ENCODE measurements around the gene GSAP.

GSAP gene

DNA sequence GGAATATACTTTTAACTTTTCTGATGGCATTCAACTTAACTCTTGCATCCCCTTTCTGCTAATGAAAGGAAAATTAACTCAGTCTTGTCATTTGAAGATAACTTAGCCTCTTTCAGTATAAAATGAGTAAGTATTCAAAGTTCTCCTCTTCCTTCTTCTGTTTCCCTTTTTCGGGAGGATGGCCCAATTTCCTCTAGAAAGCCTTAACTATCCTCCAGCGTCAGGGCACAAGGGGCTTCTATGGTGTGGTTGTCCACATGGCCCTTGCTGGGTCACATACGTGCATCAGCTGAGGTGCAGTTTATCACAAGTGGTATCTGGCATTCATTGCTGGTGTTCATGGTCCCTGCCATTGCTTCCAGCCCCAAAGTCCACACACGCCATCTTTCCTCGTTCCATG is 17.8 kb upstream of the GSAP start:
- H3K36me3 ChIP-seq (ENCODE audit: low read depth) = no peaks in the 10 kb centered on the region
- no peaks in the 10 kb centered on the region for H3K4me1 ChIP-seq (ENCODE audit: insufficient read depth, poor library complexity, severe bottlenecking)
- DNase-seq (ENCODE audit: low spot score) = no peak

DNA sequence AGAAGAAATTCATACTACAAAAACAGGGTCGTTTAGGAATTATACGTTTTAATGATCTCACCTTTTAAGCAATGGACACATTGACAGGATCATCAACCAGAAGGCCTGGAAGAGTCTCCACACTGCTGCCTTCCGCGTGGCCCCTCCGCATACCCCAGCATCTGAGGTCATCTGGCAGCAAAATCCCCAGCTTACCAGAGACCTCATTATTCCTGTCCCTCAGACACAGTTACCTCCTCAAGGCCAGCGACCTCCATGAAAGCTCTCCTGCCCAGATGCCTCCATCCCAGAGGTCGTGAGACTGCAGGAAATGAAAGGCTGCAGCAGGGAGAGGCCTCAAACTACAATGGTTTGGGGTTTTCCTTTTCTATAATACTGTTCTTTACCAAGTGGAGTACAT is 14.8 kb upstream of the GSAP start:
- no peak for ATAC-seq (ENCODE audit: low read depth)

More for the DNA sequence above, 17.8 kb upstream of the GSAP start:
- ATAC-seq (ENCODE audit: low read depth) = no peak
- H3K4me3 ChIP-seq (ENCODE audit: severe bottlenecking) = no peak overlapping the region
- no peak overlapping the region for H3K27ac ChIP-seq (ENCODE audit: poor library complexity, severe bottlenecking)
- H3K27me3 ChIP-seq (ENCODE audit: insufficient read depth, poor library complexity, severe bottlenecking) = no peaks in the 10 kb centered on the region
- H3K9me3 ChIP-seq (ENCODE audit: severe bottlenecking) = no peaks in the 10 kb centered on the region
- TF ChIP-seq, protein P1, sequence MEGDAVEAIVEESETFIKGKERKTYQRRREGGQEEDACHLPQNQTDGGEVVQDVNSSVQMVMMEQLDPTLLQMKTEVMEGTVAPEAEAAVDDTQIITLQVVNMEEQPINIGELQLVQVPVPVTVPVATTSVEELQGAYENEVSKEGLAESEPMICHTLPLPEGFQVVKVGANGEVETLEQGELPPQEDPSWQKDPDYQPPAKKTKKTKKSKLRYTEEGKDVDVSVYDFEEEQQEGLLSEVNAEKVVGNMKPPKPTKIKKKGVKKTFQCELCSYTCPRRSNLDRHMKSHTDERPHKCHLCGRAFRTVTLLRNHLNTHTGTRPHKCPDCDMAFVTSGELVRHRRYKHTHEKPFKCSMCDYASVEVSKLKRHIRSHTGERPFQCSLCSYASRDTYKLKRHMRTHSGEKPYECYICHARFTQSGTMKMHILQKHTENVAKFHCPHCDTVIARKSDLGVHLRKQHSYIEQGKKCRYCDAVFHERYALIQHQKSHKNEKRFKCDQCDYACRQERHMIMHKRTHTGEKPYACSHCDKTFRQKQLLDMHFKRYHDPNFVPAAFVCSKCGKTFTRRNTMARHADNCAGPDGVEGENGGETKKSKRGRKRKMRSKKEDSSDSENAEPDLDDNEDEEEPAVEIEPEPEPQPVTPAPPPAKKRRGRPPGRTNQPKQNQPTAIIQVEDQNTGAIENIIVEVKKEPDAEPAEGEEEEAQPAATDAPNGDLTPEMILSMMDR (IDR thresholded peaks at IDR 0.05; ENCODE audit: poor library complexity, severe bottlenecking) = no peak

DNA sequence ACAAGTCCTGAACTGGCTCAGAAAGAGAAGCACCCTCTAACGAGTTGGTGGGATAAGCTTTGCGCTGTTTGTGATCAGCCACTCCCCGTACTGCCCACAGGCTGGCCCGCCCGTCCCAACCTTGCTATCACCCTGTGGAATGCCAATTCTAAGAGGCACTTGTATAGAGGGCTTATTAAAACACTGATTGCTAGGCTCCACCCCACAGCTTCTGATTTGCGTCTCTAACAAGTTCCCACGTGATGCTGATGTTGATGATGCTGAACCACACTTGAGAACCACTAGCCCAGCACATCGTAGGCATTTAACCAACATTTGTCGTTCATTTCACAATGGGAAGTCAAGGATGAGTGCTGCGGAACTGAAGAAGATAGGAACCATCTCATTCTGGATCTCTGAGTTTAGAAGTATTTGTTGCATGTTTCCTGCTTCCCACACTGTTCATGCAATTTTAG is 12.7 kb upstream of the GSAP start:
- Histone ChIP-seq H3K27me3 (ENCODE audit: insufficient read depth, poor library complexity, severe bottlenecking) (no peaks in the 10 kb centered on the region), H3K4me3 (ENCODE audit: severe bottlenecking) (no peak overlapping the region), H3K27ac (ENCODE audit: poor library complexity, severe bottlenecking) (peak overlapping the region; percentile 61), H3K9me3 (ENCODE audit: severe bottlenecking) (no peaks in the 10 kb centered on the region), H3K4me1 (ENCODE audit: insufficient read depth, poor library complexity, severe bottlenecking) (peaks cover 26% of the 10 kb centered on the region), H3K36me3 (ENCODE audit: low read depth) (no peaks in the 10 kb centered on the region)
- DNase-seq (ENCODE audit: low spot score) (no peak), ATAC-seq (ENCODE audit: low read depth) (no peak)
- TF ChIP-seq, protein P1 (IDR thresholded peaks at IDR 0.05; ENCODE audit: poor library complexity, severe bottlenecking) = no peak

More for the DNA sequence above, 14.8 kb upstream of the GSAP start:
- H3K27me3 ChIP-seq (ENCODE audit: insufficient read depth, poor library complexity, severe bottlenecking) = no peaks in the 10 kb centered on the region
- H3K9me3 ChIP-seq (ENCODE audit: severe bottlenecking) = no peaks in the 10 kb centered on the region
- no peaks in the 10 kb centered on the region for H3K36me3 ChIP-seq (ENCODE audit: low read depth)
- TF ChIP-seq, protein P1 (IDR thresholded peaks at IDR 0.05; ENCODE audit: poor library complexity, severe bottlenecking) = no peak
- no peak for DNase-seq (ENCODE audit: low spot score)
- H3K27ac ChIP-seq (ENCODE audit: poor library complexity, severe bottlenecking) = no peak overlapping the region
- H3K4me1 ChIP-seq (ENCODE audit: insufficient read depth, poor library complexity, severe bottlenecking) = peaks cover 20% of the 10 kb centered on the region
- no peak overlapping the region for H3K4me3 ChIP-seq (ENCODE audit: severe bottlenecking)

DNA sequence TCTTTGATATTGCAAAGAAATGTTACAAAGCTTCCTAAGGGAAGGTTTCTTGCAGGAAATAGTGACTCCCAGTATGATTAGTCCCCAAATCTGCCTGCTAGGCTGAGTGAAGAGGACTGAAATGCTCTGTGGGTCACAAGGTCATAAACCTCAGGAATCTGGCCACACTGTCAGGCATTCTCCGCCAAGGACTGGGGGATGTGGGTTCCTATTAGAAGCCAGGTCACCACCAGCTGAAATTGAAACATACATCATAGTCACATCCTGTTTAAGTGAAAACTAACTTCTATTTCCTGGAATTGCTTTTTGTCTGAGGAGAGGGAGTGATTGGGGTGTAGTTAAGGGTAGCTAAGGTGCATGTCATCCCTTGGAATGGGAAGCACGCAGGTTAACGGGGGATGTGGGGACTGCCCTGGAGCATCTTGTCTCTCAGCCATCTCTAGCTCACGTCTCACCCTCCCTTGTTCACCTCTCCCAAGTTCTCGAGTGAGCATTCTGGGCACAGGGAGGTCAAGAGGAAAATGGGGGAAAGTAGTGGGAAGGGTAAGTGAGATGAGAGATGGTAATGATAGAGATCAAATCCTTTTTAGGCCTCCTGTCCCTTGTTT is 12.0 kb upstream of the GSAP start:
- ATAC-seq (ENCODE audit: low read depth) (peak; percentile 46), DNase-seq (ENCODE audit: low spot score) (no peak)
- Histone ChIP-seq H3K36me3 (ENCODE audit: low read depth) (no peaks in the 10 kb centered on the region), H3K27me3 (ENCODE audit: insufficient read depth, poor library complexity, severe bottlenecking) (no peaks in the 10 kb centered on the region), H3K4me1 (ENCODE audit: insufficient read depth, poor library complexity, severe bottlenecking) (peaks cover 26% of the 10 kb centered on the region), H3K9me3 (ENCODE audit: severe bottlenecking) (no peaks in the 10 kb centered on the region), H3K4me3 (ENCODE audit: severe bottlenecking) (no peak overlapping the region), H3K27ac (ENCODE audit: poor library complexity, severe bottlenecking) (peak overlapping the region; percentile 61)
- TF ChIP-seq, protein P1 (IDR thresholded peaks at IDR 0.05; ENCODE audit: poor library complexity, severe bottlenecking) = no peak

DNA sequence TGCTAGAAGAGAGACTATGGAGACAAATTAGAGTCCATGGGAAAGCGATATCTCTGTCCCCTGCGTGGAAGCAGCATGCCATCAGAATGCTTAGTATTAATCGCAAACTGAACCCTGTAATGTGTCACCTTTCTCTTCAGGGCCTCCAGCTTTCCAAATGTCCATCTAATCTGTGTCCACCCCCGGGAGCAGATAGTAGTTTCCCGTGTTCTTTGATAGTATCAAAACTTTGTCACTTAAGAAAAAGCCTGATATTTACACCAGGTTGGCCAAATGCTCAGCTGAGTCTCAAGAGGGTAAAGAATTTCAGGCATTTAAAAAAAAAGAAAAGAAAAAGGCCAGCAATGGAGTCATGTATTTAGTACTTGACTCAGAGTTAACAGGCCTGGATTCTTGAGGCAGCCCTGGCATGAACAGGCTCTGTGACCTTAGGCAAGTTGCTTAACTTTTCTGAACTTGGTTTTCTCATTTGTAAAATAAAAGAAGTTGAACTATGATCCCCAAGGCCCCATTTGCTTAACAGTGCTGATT is 10.4 kb upstream of the GSAP start:
- H3K27ac ChIP-seq (ENCODE audit: poor library complexity, severe bottlenecking) = peak overlapping the region; percentile 61
- H3K4me3 ChIP-seq (ENCODE audit: severe bottlenecking) = no peak overlapping the region
- DNase-seq (ENCODE audit: low spot score) = no peak
- H3K36me3 ChIP-seq (ENCODE audit: low read depth) = no peaks in the 10 kb centered on the region
- ATAC-seq (ENCODE audit: low read depth) = no peak
- TF ChIP-seq, protein P1 (IDR thresholded peaks at IDR 0.05; ENCODE audit: poor library complexity, severe bottlenecking) = no peak
- no peaks in the 10 kb centered on the region for H3K9me3 ChIP-seq (ENCODE audit: severe bottlenecking)
- no peaks in the 10 kb centered on the region for H3K27me3 ChIP-seq (ENCODE audit: insufficient read depth, poor library complexity, severe bottlenecking)
- H3K4me1 ChIP-seq (ENCODE audit: insufficient read depth, poor library complexity, severe bottlenecking) = peaks cover 26% of the 10 kb centered on the region

Measured in RWPE2 (cell line).